Upper lobe of left lung (tissue), 4 donors: Measurements from ENCODE around the gene ARHGAP42.

ENCODE experiments used
- EP300 ChIP-seq, 4 donors: sonication (generic); formaldehyde crosslinking; IDR thresholded peaks; one replicate each; pipeline ENCODE4 v1.5.1; 2017; ENCODE audit warnings: antibody characterized with exemption in 4 of 4, control low read depth in 2 of 4
- POLR2A ChIP-seq, 4 donors: fragments of 450-650 bp; IDR thresholded peaks; one replicate each; pipeline ENCODE4 v1.5.1; 2016 to 2017; ENCODE audit warnings: antibody characterized with exemption in 4 of 4, mild to moderate bottlenecking in 2 of 4
- POLR2AphosphoS5 ChIP-seq, 2 donors: sonication (generic); formaldehyde crosslinking; IDR thresholded peaks; one replicate each; pipeline ENCODE4 v1.5.1; 2017; ENCODE audit warnings: antibody characterized with exemption in 2 of 2
- TF ChIP-seq, protein P1 (sequence below), 6 experiments: fragments of 450-650 bp in 4 of 6; fragments of 200-600 bp in 2 of 6; sonication (generic) in 2 of 6; IDR thresholded peaks; one replicate each; pipeline ENCODE4 v1.5.1; 2016 to 2019; ENCODE audit warnings: antibody characterized with exemption in 6 of 6

DNA sequence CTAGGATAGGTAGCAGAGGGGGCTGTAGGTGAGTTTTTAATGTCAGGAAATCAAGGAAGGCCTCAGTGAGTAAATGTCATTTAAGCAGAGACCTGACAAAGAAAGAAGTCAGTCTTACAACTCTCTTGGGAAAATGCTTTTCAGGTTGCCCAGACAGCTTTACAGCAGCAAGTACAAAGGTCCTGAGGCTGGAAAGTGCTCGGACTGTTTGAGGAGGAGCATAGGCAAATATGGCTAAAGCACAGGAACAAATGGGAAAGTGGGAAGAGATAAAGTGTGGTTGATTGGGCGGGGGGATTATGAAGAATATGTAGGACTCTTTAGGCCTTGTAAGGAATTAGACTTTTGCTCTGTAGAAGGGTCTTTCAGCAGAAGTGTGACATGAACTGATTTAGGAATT is 125.4 kb downstream of the ARHGAP42 start:
- TF ChIP-seq, protein P1, sequence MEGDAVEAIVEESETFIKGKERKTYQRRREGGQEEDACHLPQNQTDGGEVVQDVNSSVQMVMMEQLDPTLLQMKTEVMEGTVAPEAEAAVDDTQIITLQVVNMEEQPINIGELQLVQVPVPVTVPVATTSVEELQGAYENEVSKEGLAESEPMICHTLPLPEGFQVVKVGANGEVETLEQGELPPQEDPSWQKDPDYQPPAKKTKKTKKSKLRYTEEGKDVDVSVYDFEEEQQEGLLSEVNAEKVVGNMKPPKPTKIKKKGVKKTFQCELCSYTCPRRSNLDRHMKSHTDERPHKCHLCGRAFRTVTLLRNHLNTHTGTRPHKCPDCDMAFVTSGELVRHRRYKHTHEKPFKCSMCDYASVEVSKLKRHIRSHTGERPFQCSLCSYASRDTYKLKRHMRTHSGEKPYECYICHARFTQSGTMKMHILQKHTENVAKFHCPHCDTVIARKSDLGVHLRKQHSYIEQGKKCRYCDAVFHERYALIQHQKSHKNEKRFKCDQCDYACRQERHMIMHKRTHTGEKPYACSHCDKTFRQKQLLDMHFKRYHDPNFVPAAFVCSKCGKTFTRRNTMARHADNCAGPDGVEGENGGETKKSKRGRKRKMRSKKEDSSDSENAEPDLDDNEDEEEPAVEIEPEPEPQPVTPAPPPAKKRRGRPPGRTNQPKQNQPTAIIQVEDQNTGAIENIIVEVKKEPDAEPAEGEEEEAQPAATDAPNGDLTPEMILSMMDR (IDR thresholded peaks at IDR 0.05): no peak
- TF ChIP-seq POLR2AphosphoS5 (IDR thresholded peaks at IDR 0.05) (no peak), EP300 (IDR thresholded peaks at IDR 0.05) (no peak), POLR2A (IDR thresholded peaks at IDR 0.05) (no peak)
